Loucy (cell line): Measurements from ENCODE around the gene RPS6KA6.

ENCODE experiments used
- H2AFZ ChIP-seq: fragments of 200-600 bp; sonication (generic); 2 replicates; pipeline ENCODE4 v1.6.0; 2016; ENCODE audit warnings: antibody characterized with exemption, mild to moderate bottlenecking, low read length, moderate library complexity
- H3F3A ChIP-seq: fragments of 200-600 bp; 2 replicates; pipeline ENCODE4 v1.6.0; 2016; ENCODE audit warnings: antibody characterized with exemption, low read depth, mild to moderate bottlenecking
- H3K27me3 ChIP-seq: fragments of 200-600 bp; sonication (generic); 2 replicates; pipeline ENCODE4 v1.6.1; 2014; ENCODE audit warnings: low read length, mild to moderate bottlenecking; ENCODE audit not compliant: insufficient read depth, poor library complexity, severe bottlenecking
- H3K36me3 ChIP-seq: fragments of 200-600 bp; sonication (generic); 2 replicates; pipeline ENCODE4 v1.6.1; 2016; ENCODE audit warnings: low read length; ENCODE audit not compliant: insufficient read depth
- H3K4me1 ChIP-seq: fragments of 200-600 bp; sonication (generic); 2 replicates; pipeline ENCODE4 v1.5.1; 2014; ENCODE audit warnings: low read length, mild to moderate bottlenecking; ENCODE audit not compliant: insufficient read depth, poor library complexity, severe bottlenecking
- H3K4me2 ChIP-seq: fragments of 200-600 bp; sonication (generic); 2 replicates; pipeline ENCODE4 v1.6.0; 2014; ENCODE audit warnings: antibody characterized with exemption, low read length, low read depth, mild to moderate bottlenecking; ENCODE audit not compliant: poor library complexity, severe bottlenecking
- H3K4me3 ChIP-seq: fragments of 200-600 bp; sonication (generic); 2 replicates; pipeline ENCODE4 v1.5.1; 2014; ENCODE audit warnings: low read length, mild to moderate bottlenecking, mixed read lengths; ENCODE audit not compliant: poor library complexity, severe bottlenecking
- H3K79me2 ChIP-seq: fragments of 200-600 bp; sonication (generic); 2 replicates; pipeline ENCODE4 v1.6.1; 2014; ENCODE audit warnings: low read length; ENCODE audit not compliant: insufficient read depth
- H3K9ac ChIP-seq: fragments of 200-600 bp; sonication (generic); 2 replicates; pipeline ENCODE4 v1.6.0; 2014; ENCODE audit warnings: mild to moderate bottlenecking, low read depth, low read length, moderate library complexity; ENCODE audit not compliant: poor library complexity, severe bottlenecking
- H3K9me2 ChIP-seq: fragments of 200-600 bp; sonication (generic); replicated peaks from 2 replicates; pipeline ENCODE4 v1.6.1; 2016; ENCODE audit warnings: low read depth, low read length, mixed read lengths
- H3K9me3 ChIP-seq: fragments of 200-600 bp; sonication (generic); 2 replicates; pipeline ENCODE4 v1.6.1; 2014; ENCODE audit warnings: mild to moderate bottlenecking, antibody characterized with exemption, low read length, low read depth; ENCODE audit not compliant: insufficient read depth
- H4K20me1 ChIP-seq: fragments of 200-600 bp; sonication (generic); 2 replicates; pipeline ENCODE4 v1.6.0; 2014; ENCODE audit warnings: antibody characterized with exemption, low read length, mild to moderate bottlenecking; ENCODE audit not compliant: insufficient read depth, poor library complexity, severe bottlenecking
- EZH2phosphoT487 ChIP-seq: fragments of 200-600 bp; IDR thresholded peaks from 2 replicates; pipeline ENCODE4 v1.6.1; 2018; ENCODE audit warnings: antibody characterized with exemption, mild to moderate bottlenecking, moderate library complexity, borderline replicate concordance
- TF ChIP-seq, protein P1 (sequence below): fragments of 200-600 bp; sonication (generic); conservative IDR thresholded peaks from 2 replicates; pipeline ENCODE4 v1.5.1; 2014; ENCODE audit warnings: mild to moderate bottlenecking, antibody characterized with exemption, low read length

RPS6KA6 gene

GRCh38 chrX:84161641-84162040 is 26.4 kb downstream of the RPS6KA6 start:
- no peak overlapping the region for H3K4me2 ChIP-seq
- H3K9me3 ChIP-seq, result no peaks in the 10 kb centered on the region
- H3K36me3 ChIP-seq, result no peaks in the 10 kb centered on the region
- no peaks in the 10 kb centered on the region for H3K27me3 ChIP-seq
- no peaks in the 10 kb centered on the region for H3K79me2 ChIP-seq
- no peak overlapping the region for H3K9ac ChIP-seq
- H2AFZ ChIP-seq, result no peak overlapping the region
- no peaks in the 10 kb centered on the region for H4K20me1 ChIP-seq
- no peaks in the 10 kb centered on the region for H3K9me2 ChIP-seq
- TF ChIP-seq EZH2phosphoT487, result no peak
- TF ChIP-seq, protein P1, sequence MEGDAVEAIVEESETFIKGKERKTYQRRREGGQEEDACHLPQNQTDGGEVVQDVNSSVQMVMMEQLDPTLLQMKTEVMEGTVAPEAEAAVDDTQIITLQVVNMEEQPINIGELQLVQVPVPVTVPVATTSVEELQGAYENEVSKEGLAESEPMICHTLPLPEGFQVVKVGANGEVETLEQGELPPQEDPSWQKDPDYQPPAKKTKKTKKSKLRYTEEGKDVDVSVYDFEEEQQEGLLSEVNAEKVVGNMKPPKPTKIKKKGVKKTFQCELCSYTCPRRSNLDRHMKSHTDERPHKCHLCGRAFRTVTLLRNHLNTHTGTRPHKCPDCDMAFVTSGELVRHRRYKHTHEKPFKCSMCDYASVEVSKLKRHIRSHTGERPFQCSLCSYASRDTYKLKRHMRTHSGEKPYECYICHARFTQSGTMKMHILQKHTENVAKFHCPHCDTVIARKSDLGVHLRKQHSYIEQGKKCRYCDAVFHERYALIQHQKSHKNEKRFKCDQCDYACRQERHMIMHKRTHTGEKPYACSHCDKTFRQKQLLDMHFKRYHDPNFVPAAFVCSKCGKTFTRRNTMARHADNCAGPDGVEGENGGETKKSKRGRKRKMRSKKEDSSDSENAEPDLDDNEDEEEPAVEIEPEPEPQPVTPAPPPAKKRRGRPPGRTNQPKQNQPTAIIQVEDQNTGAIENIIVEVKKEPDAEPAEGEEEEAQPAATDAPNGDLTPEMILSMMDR, result no peak
- H3K4me3 ChIP-seq, result no peak overlapping the region
- H3K4me1 ChIP-seq, result no peaks in the 10 kb centered on the region
- no peaks in the 10 kb centered on the region for H3F3A ChIP-seq

- Histone ChIP-seq H3K27me3 (no peaks in the 10 kb centered on the region), H3K4me3 (no peak overlapping the region), H2AFZ (no peak overlapping the region), H3K36me3 (no peaks in the 10 kb centered on the region), H3K79me2 (no peaks in the 10 kb centered on the region), H3K9ac (no peak overlapping the region), H3K4me1 (no peaks in the 10 kb centered on the region), H4K20me1 (no peaks in the 10 kb centered on the region), H3K9me2 (no peaks in the 10 kb centered on the region), H3K4me2 (no peak overlapping the region), H3F3A (no peaks in the 10 kb centered on the region), H3K9me3 (no peaks in the 10 kb centered on the region)
- TF ChIP-seq, protein P1, result no peak
- no peak for TF ChIP-seq EZH2phosphoT487
Measured at GRCh38 chrX:84160736-84161135, 27.3 kb downstream of the RPS6KA6 start.

DNA sequence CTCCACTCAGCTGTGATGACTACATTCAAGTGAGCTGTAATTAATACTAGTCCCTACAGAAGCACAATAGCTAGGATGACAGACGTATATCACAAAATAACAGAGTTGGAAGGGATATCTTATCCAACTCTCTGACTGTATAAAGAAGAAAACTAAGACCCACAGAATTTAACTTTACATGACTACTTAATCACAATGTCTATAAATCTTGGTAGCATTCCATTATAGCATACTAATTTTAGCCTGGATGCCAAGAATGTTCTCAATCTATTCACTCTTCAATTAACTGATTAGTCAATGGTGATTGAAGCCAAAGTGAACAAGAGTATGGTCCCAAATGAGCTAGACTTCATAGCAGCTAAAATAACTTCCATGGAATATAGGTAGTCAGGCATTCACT is 31.2 kb downstream of the RPS6KA6 start:
- no peaks in the 10 kb centered on the region for H3K9me2 ChIP-seq
- H3K4me2 ChIP-seq, result no peak overlapping the region
- no peaks in the 10 kb centered on the region for H3F3A ChIP-seq
- H3K36me3 ChIP-seq, result no peaks in the 10 kb centered on the region
- TF ChIP-seq EZH2phosphoT487, result no peak
- TF ChIP-seq, protein P1, result no peak
- no peak overlapping the region for H3K9ac ChIP-seq
- no peaks in the 10 kb centered on the region for H3K9me3 ChIP-seq
- H3K79me2 ChIP-seq, result no peaks in the 10 kb centered on the region
- no peaks in the 10 kb centered on the region for H4K20me1 ChIP-seq
- no peak overlapping the region for H2AFZ ChIP-seq
- H3K4me3 ChIP-seq, result no peak overlapping the region
- no peaks in the 10 kb centered on the region for H3K4me1 ChIP-seq
- no peaks in the 10 kb centered on the region for H3K27me3 ChIP-seq
